Measurements from ENCODE around the gene KATNB1.

Gene KATNB1

GRCh38 chr16:57783116-57783515 is 47.5 kb downstream of the KATNB1 start:
- H3K4me3 ChIP-seq (ENCODE audit: low read depth, low read length): no peak overlapping the region
- TF ChIP-seq CTCF (IDR thresholded peaks at IDR 0.05; ENCODE audit: borderline replicate concordance, insufficient read depth, low read depth, low read length): no peak

GRCh38 chr16:57783883-57784282 is 48.3 kb downstream of the KATNB1 start:
- TF ChIP-seq CTCF (IDR thresholded peaks at IDR 0.05; ENCODE audit: borderline replicate concordance, insufficient read depth, low read depth, low read length): no peak
- H3K4me3 ChIP-seq (ENCODE audit: low read depth, low read length): no peak overlapping the region

GRCh38 chr16:57784334-57784733 is 48.8 kb downstream of the KATNB1 start:
- H3K4me3 ChIP-seq (ENCODE audit: low read depth, low read length): no peak overlapping the region
- no peak for TF ChIP-seq CTCF (IDR thresholded peaks at IDR 0.05; ENCODE audit: borderline replicate concordance, insufficient read depth, low read depth, low read length)

- no peak for TF ChIP-seq CTCF (IDR thresholded peaks at IDR 0.05; ENCODE audit: borderline replicate concordance, insufficient read depth, low read depth, low read length)
- no peak overlapping the region for H3K4me3 ChIP-seq (ENCODE audit: low read depth, low read length)
Observed at GRCh38 chr16:57785385-57785784, 49.8 kb downstream of the KATNB1 start.

GRCh38 chr16:57785924-57786323 is 50.4 kb downstream of the KATNB1 start:
- TF ChIP-seq CTCF (IDR thresholded peaks at IDR 0.05; ENCODE audit: borderline replicate concordance, insufficient read depth, low read depth, low read length): no peak
- no peak overlapping the region for H3K4me3 ChIP-seq (ENCODE audit: low read depth, low read length)

- H3K4me3 ChIP-seq (ENCODE audit: low read depth, low read length): no peak overlapping the region
- no peak for TF ChIP-seq CTCF (IDR thresholded peaks at IDR 0.05; ENCODE audit: borderline replicate concordance, insufficient read depth, low read depth, low read length)
Observed at GRCh38 chr16:57786632-57787518, 51.3 kb downstream of the KATNB1 start.

GRCh38 chr16:57787519-57787905 is 51.9 kb downstream of the KATNB1 start:
- no peak for TF ChIP-seq CTCF (IDR thresholded peaks at IDR 0.05; ENCODE audit: borderline replicate concordance, insufficient read depth, low read depth, low read length)

More at GRCh38 chr16:57787519-57787905, 51.9 kb downstream of the KATNB1 start:
- no peak overlapping the region for H3K4me3 ChIP-seq (ENCODE audit: low read depth, low read length)
